DMS153 treated with DMSO at 0.1 percent for 48 hours (cell line): ENCODE data around the gene DCAF11.

Experiments used
- DNase-seq: peaks from one replicate; lab custom pipeline; 2025; ENCODE audit not compliant: unreplicated experiment; lab: John Stamatoyannopoulos, UW

DCAF11 gene

DNA sequence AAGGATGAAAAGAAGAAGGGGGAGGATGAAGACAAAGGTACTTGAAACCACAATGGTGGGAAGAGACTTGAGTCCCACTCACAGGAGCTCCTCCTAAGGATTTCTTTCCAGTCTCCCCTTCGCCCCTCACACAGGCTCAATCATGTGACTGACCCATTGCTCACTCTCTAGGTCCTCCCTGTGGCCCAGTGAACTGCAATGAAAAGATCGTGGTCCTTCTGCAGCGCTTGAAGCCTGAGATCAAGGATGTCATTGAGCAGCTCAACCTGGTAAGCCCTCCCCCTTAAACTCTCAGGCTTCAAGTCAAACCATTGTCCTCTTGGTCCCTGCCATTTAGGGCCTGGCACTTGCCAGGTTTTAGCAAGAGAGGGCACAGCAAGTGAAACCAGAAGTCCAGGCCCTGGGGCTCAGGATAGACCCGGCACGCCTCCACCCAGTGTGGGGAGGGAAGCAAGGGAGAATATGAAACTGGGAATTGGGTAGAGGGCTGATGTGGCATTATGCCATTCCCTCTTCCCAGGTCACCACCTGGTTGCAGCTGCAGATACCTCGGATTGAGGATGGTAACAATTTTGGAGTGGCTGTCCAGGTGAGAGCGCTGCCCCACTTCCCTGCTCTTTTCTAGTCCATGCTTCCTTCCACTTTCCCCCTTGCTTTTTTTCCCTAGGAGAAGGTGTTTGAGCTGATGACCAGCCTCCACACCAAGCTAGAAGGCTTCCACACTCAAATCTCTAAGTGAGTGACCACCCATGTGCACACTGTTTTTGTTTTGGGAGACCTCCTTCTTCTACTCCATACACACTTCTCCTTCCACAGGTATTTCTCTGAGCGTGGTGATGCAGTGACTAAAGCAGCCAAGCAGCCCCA lies 23.2 kb downstream of the DCAF11 start:
- DNase-seq: no peak

DNA sequence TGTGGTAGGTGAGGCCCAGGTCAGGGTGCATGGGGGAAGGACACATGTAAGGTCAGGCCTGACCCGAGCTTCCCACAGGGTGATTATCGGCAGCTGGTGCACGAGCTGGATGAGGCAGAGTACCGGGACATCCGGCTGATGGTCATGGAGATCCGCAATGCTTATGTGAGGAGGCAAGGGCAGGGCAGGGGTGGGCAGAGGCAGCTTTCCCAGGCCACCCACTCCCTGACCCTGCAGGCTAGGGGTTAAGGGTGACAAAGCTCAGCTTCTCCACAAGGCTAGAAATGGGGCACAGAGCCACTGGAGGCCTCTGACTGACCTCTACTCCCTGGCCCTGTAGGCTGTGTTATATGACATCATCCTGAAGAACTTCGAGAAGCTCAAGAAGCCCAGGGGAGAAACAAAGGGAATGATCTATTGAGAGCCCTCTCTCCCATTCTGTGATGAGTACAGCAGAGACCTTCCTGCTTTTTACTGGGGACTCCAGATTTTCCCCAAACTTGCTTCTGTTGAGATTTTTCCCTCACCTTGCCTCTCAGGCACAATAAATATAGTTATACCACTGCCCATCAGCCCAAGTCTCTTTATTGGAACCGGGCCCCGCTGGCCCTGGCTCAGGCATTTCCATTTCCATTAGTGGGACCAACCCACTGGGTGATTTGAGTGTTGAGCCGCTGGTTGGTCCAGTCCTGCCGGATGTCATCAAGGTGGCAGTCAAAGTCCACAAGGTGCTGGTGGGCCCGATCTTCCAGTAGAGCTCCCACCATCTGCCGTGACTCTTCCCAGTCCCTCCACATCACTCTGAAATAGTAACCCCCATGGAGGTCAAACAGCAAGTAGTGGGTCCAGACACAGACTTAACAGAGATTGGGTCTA lies 24.1 kb downstream of the DCAF11 start:
- DNase-seq: no peak

DNA sequence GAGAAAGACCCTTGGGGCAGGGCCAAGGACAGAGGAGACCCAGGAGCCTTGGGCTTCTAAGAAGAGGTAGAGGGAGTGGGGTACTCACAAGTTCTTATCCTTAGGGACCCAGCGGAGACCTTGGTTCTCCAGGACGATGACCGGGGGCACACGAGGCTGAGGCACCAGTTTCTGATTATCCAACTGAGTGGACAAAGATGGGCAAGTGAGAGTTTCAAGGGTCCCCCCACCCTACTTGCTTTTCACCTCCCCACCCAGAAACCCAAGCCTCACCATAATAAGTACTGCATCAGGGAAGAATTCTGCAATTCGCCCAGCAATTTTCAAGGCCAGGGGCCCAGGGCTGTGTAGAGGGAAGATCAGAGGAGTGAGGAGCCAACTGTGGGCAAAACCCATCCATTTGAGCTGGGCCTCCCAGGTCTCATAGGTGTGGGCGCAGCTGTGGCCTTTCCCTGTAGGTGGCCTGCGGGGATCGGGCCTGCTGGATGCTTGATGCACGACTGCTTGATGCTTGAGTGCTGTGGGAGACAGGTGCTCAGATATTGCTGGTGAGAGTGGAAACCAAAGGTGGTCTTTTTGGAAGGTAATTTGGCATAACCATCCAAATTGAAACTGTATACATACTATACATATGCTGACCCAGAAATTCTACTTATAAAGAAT lies 24.8 kb downstream of the DCAF11 start:
- DNase-seq: no peak

DNA sequence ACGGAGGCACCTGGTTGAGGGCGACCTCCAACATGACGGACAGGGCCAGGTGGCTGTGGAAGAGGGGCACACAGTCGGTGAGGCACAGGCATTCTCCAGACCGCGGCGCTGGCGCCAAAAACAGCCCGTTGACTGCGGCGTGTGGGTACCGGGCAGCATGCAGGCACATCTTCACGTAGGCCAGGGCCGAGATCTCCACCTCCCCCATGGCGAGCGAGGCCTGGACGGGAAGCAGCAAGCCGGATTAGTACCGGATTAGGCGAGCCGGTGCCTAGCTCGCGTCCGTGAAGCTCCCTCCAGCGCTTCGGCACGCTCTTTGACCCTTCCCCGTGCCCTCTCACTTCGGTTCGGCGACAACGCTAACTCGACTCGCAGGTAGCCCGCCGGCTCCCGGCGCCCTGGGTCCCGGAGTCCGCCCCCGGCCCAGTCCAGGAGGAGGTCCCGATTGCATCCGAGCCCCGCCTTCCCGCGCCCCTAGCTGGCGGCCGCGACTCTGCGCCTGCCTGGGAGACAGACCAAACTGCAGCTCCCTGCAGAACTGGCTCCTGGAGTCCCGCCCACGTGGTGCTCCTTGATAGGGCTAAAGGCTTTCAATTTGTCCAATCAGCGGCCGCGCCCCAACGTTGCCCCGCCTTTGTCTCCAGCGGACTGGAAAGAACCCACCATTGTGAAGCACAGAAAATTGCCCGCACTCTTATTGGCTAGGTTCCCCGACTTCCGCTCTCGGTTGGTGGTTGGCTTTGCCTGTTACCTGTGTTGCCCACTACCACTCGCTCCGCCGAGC lies 26.7 kb downstream of the DCAF11 start, which contains the start of gene EMC9:
Gene EMC9 (minus strand): TSS at position 495 of the 784 bp plus-strand sequence. CDS start 287 bp downstream, at position 208.
- peak; percentile 98 for DNase-seq

DNA sequence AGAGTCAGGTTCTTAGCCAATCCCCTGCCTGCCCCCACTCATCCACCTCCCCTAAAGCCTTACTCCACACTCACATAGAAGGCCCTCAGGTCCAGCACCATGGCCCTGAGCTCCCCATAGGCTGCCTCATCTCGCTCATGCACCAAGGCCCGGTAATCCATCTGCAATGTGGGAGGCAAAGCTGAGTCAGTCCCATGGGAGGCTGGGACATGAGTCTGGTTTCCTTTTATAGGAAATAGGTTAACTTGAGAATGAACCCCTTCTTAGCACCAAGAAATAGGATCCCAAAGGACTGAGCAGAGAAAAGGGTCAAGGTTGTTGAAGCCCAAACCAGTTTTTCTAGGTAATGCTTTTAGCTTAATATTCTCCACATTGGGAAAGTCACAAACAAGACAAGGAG lies 28.9 kb downstream of the DCAF11 start:
- DNase-seq: no peak

DNA sequence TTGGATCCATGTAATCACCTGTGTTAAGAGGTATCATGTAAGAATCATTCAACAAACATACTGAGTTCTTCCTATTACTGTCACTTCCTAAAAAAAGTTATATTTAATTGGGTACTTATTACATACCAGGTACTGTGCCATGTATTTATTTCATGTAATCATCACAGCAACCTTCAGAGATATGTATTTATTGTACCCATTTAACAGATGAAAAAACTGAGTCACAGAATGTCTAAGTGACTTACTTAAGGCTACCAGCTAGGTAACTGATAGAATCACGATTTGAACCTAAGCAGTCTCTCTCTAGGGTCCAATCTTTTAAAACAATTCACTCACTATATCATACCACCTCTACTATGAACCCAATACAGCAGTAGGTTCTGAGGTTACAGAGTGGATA lies 29.9 kb downstream of the DCAF11 start:
- DNase-seq: no peak

DNA sequence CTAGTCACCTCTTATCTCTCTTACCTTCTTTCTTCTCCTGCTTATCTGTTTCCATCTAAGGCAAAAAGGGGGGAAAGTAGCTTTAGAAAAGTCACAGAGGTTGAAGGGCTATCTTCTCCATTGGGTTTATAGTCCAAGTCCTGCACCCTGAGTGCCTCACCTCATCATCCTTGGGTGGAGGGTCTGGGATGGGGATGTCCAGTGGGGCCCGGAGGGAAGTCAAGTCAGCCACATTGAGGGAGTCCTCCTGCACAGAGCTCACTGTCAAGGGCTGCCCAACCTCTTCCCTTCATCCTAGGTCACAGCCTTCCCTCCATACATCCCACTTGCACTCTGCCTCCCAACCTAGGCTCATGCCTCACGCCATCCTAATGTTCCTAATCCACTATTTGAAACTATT lies 30.6 kb downstream of the DCAF11 start:
- no peak for DNase-seq

DNA sequence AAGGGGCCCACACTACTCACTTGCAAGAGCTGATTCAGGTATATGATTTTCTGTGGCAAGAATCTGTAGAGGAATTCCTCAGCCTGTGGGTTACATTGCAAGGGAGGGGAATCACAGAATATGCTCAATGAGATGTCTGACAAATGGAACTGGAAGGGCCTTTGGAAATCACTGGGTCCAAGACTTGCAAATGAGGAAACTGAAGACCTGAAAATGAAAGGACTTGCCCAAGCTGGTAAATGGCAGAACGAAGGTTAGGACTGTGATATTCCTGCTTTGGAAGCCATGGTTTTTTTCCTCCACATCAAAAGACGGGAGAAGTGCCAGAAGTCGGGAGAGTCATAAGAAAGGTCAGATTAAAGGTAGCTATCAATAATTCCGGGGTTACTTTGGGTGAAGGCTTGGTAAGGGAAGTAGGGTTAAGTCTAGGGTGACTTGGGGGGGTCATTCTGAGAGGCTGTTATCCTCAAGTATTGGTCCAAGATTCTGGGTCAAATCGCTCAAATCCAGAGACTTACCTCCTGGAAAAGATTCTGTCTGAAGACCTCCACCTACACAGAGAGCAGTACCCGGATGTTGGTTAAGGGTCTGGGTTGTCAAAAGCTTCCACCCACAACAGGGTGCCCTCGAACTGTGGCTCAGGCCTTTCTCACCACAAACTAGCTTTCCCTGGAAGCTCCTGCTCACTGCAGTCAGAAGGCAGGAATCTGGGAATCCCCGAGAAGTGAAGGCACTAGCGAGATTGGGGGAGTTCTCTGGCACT lies 31.3 kb downstream of the DCAF11 start:
- DNase-seq: no peak

DNA sequence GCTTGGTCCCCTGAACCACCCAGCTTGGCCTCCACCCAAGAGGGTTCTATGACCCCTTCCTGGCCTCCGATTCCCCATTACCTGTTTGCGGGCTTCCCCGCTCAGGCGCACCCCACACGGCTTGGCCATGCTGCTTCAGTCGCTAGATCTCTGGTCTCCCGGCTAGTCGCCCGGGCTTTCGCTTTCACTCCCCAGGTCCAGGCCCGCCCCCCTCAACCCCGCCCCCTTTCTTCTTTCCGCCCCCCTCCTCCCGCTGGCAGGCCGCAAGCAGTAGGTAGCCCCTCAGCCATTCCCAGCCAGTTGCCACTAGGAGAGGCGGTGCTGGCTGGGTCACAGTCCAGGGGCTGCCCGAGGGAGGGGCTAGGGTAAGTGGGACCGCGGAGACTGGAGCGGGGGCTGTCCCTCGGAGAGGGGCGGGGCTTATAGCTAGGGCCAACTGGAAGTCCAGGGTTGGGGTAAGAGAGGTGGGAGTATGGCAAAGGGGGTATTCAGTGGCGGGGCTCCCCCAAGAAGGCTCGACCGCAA lies 31.9 kb downstream of the DCAF11 start, which contains the start of gene PSME2:
Gene PSME2 (minus strand): TSS at position 158 of the 525 bp plus-strand sequence. CDS start 29 bp downstream, at position 129.
- DNase-seq: peak; percentile 76

DNA sequence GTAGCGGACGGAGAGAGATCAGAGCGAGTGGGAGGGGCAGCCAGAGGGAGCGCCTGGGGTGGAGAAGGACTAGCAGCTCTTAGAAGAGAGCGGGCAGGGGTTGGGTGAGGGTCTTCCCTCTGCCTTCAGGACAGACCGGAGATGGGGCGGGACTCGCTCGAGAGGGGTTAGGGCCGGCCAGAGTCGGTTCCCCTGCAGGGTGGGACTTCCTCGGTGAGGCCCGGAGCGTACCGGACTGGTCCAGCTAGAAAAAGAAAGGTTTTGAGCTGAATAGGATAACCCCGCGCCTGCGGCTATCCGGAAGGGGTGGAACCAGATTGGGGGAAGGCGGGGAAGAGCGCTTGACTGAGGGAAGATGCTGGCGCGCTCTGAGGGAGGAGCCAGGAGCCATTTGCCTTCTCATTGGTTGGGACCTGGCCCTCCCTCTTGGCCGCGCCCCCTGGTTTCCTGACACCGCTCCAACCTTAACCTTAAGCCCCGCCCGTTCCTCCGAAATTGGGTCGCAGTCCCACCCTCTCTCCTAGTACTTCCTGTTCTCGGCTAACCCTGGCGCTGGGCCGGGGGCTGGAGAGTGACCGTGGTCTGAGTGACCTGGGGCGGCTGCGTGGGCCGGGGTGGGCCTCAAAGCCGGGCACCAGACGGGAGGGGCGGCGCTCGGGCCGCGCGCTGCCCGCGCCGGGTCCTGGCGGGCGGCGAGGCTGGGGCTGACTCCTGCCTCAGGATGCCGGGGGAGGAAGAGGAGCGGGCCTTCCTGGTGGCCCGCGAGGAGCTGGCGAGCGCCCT lies 32.6 kb downstream of the DCAF11 start, which contains the start of gene RNF31:
Gene RNF31 (plus strand): TSS at position 521 of the 783 bp plus-strand sequence. CDS start 201 bp downstream, at position 722.
- DNase-seq: peak; percentile 96

DNA sequence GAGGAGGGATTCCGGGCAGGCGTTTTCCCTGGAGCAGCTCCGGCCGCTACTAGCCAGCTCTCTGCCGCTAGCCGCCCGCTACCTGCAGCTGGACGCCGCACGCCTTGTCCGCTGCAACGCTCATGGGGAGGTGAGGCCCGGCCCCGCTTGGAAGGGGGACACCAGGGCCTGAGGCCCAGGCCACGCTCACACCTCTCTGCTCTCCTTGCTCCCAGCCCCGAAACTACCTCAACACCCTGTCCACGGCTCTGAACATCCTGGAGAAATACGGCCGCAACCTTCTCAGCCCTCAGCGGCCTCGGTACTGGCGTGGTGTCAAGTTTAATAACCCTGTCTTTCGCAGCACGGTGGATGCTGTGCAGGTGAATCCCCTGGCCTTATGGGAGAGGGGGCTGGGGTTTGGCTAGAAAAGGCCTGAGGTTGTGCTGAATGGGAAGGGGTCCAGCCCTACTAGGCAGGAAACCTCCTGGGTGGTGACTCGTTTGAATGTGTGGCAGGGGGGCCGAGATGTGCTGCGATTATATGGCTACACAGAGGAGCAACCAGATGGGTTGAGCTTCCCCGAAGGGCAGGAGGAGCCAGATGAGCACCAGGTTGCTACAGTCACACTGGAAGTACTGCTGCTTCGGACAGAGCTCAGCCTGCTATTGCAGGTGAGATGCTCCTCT lies 33.3 kb downstream of the DCAF11 start:
- DNase-seq: no peak

DNA sequence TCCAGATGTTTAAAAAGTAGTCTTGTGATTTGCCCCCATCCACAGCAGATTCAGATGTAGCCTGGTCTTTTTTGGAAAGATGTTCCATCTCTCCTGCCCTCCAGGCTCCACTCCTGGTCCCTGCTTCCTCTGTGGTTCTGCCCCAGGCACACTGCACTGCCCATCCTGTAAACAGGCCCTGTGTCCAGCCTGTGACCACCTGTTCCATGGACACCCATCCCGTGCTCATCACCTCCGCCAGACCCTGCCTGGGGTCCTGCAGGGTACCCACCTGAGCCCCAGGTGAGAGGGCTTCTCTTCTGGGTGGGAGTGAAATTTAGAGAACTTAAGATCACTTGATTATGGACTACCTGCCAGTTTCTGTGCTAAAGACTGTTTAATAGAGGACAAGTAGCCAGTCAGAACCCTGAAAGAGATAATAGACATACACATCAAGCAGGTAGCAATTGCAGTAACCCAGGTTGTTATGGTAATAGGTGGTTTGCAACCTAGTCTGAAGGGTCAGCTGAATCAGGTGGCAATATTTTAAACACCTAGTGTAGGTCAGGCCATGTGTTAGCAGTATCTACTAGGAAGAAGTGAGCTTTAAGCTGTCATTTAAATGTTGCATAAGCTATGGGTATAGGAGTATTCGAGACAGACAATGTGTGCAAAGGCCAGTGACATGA lies 34.9 kb downstream of the DCAF11 start:
- DNase-seq: no peak

DNA sequence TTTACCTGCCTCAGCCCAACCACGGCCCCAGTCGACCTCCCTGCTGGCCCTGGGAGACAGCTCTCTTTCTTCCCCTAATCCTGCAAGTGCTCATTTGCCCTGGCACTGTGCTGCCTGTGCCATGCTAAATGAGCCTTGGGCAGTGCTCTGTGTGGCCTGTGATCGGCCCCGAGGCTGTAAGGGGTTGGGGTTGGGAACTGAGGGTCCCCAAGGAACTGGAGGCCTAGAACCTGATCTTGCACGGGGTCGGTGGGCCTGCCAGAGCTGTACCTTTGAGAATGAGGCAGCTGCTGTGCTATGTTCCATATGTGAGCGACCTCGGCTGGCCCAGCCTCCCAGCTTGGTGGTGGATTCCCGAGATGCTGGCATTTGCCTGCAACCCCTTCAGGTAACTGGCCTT lies 35.5 kb downstream of the DCAF11 start:
- no peak for DNase-seq

DNA sequence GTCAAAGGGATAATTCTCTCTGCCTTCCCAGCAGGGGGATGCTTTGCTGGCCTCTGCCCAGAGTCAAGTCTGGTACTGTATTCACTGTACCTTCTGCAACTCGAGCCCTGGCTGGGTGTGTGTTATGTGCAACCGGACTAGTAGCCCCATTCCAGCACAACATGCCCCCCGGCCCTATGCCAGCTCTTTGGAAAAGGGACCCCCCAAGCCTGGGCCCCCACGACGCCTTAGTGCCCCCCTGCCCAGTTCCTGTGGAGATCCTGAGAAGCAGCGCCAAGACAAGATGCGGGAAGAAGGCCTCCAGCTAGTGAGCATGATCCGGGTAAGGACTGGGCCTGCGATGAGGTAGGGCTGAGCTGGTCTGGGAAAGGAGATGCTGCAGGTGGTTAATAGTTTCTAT lies 36.0 kb downstream of the DCAF11 start:
- DNase-seq: no peak

DNA sequence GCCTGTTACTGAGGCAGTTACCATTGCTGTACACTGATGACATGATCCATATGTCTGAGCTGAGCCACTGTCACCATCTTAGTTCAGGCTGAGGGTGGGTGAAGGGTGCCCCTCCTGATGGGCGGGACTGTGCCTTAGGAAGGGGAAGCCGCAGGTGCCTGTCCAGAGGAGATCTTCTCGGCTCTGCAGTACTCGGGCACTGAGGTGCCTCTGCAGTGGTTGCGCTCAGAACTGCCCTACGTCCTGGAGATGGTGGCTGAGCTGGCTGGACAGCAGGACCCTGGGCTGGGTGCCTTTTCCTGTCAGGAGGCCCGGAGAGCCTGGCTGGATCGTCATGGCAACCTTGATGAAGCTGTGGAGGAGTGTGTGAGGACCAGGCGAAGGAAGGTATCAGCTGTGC lies 36.4 kb downstream of the DCAF11 start:
- no peak for DNase-seq

DNA sequence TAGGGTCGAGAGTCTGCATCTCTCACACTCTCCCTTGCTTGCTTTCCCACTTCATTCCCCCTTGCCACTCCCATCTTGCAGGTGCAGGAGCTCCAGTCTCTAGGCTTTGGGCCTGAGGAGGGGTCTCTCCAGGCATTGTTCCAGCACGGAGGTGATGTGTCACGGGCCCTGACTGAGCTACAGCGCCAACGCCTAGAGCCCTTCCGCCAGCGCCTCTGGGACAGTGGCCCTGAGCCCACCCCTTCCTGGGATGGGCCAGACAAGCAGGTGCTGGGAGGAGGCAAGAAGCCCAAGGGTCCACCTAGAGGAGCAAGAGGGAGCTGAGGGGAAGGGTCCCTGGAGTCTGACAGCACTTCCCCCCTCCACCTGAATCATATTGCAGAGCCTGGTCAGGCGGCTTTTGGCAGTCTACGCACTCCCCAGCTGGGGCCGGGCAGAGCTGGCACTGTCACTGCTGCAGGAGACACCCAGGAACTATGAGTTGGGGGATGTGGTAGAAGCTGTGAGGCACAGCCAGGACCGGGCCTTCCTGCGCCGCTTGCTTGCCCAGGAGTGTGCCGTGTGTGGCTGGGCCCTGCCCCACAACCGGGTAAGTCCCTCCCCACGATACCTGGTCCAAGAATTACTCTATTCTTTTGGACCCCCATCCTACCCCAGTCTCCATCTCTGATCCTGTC lies 37.0 kb downstream of the DCAF11 start:
- no peak for DNase-seq

DNA sequence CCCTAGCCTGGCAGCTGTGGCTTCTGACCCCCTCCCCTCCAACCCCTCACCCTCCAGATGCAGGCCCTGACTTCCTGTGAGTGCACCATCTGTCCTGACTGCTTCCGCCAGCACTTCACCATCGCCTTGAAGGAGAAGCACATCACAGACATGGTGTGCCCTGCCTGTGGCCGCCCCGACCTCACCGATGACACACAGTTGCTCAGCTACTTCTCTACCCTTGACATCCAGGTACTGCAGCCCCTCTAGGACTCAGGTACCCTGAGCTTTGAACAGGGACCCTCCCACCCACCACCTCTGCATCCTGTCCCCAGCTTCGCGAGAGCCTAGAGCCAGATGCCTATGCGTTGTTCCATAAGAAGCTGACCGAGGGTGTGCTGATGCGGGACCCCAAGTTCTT lies 40.5 kb downstream of the DCAF11 start:
- DNase-seq: no peak
